ENCODE results near the gene LRP3. TPM values are rescaled to one million over a fixed set of nuclear protein-coding genes. Genes with fewer than 3 reads are reported as not detected.

Gene LRP3
- total RNA-seq, 1 experiment from 2014 or later = 29.0 TPM

DNA sequence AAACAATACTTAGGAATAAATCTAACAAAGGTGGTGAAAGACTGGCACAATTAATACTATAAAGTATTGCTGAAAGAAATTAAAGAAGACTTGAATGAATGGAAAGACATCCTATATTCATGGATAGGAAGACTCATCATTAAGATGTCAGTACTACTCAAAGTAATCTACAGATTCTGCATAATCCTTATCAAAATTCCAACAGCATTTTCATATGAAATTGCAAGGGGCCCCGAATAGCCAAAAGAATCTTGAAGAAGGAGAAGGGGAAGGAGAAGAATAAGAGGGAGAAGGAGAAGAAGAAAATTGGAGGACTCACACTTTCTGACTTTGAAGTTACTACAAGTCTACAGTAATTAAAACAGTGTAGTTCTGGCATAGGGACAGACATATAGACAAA lies 25.6 kb upstream of the LRP3 start:
- H3K9me2 ChIP-seq (ENCODE audit: insufficient read depth) = no peaks in the 10 kb centered on the region
- ATAC-seq (no peak), DNase-seq (ENCODE audit: low read depth, low spot score) (no peak)
- intact Hi-C loops (cut with micrococcal nuclease) = no loop called here
- no peak overlapping the region for H3K9ac ChIP-seq (ENCODE audit: low read length)
- no peaks in the 10 kb centered on the region for H3K27me3 ChIP-seq (ENCODE audit: insufficient read depth, low read length)
- no peaks in the 10 kb centered on the region for H3K9me3 ChIP-seq (ENCODE audit: control insufficient read depth in 1 of 2, insufficient read depth in 1 of 2, low read depth in 1 of 2, low read length in 2 of 2)
- no TSS peak for BruUV-seq (replicated peaks)
- peaks cover 11 to 23% of the 10 kb centered on the region in 2 experiments; a peak in 3 of 4 replicates for H3K4me1 ChIP-seq (ENCODE audit: control insufficient read depth in 1 of 2, insufficient read depth in 2 of 2, low read length in 2 of 2)
- ChIA-PET CTCF (interaction anchor here (2.7 kb wide), 1 partner anchor 16 kb away, joined by 11 read pairs; no protein-coding TSS in a partner anchor), POLR2A (no interaction called here), RAD21 (ENCODE audit: low non-redundant PET in 1 of 2, low total read pairs in 2 of 2, uncharacterized antibody in 2 of 2, unreplicated experiment in 2 of 2) (no interaction called here)
- H3K36me3 ChIP-seq (ENCODE audit: control insufficient read depth in 1 of 2, insufficient read depth in 2 of 2, low read length in 2 of 2) = no peaks in the 10 kb centered on the region
- H3K4me3 ChIP-seq (replicated peaks in 1 of 2; ENCODE audit: low read depth in 1 of 2, low read length in 2 of 2) = no peak overlapping the region
- no peak overlapping the region for H2AFZ ChIP-seq (ENCODE audit: low read depth, low read length, poor library complexity, severe bottlenecking)
- no peaks in the 10 kb centered on the region for H3K79me2 ChIP-seq (ENCODE audit: insufficient read depth, low read length)
- H3K27ac ChIP-seq (ENCODE audit: low read depth, low read length) = no peak overlapping the region
- TF ChIP-seq ZNF274 (IDR thresholded peaks at IDR 0.05; ENCODE audit: low read depth, low read length) (no peak), JUND (IDR thresholded peaks at IDR 0.05) (no peak), EZH2phosphoT487 (IDR thresholded peaks at IDR 0.05; ENCODE audit: borderline replicate concordance) (no peak), TCF7L2 (IDR thresholded peaks at IDR 0.05; ENCODE audit: borderline replicate concordance, extremely low read depth, insufficient read depth, insufficient read length) (no peak), RAD21 (IDR thresholded peaks at IDR 0.05; ENCODE audit: low read depth) (no peak), CBX3 (IDR thresholded peaks at IDR 0.05; ENCODE audit: low read depth) (no peak), POLR2A (IDR thresholded peaks at IDR 0.05; ENCODE audit: borderline replicate concordance, extremely low read depth, insufficient read depth, insufficient read length) (no peak)
- TF ChIP-seq, protein P1, sequence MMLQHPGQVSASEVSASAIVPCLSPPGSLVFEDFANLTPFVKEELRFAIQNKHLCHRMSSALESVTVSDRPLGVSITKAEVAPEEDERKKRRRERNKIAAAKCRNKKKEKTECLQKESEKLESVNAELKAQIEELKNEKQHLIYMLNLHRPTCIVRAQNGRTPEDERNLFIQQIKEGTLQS (IDR thresholded peaks at IDR 0.05) = no peak
- no peak overlapping the region for H3K4me2 ChIP-seq (ENCODE audit: low read length)
- no peaks in the 10 kb centered on the region for H4K20me1 ChIP-seq (ENCODE audit: insufficient read depth)

DNA sequence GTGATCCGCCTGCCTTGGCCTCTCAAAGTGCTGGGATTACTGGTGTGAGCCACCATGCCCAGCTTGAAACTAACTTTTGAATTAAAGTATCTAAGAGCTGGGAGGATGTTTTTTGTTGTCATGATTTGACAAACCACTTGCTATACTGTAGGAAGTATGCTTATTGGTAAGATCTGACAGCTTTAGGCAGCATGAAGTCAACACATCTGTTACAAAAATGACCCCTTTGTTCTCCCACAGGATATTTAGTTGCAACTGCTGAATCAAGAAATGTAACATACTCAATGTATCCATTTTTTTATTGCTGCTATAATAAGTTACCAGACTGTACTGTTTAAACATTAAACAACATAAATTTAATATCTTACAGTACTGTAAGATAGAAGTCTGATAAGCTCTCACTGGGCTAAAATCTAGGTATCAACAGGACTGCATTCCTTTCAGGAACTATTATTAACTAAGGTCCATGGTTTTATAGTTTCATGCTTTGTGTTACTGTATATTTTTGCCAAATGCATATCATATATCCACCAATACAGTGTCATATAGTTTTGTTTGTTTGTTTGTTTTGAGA lies 22.8 kb upstream of the LRP3 start:
- H3K9ac ChIP-seq (ENCODE audit: low read length) = no peak overlapping the region
- no peaks in the 10 kb centered on the region for H3K36me3 ChIP-seq (ENCODE audit: control insufficient read depth in 1 of 2, insufficient read depth in 2 of 2, low read length in 2 of 2)
- no peaks in the 10 kb centered on the region for H4K20me1 ChIP-seq (ENCODE audit: insufficient read depth)
- RAD21 ChIA-PET (ENCODE audit: low non-redundant PET in 1 of 2, low total read pairs in 2 of 2, uncharacterized antibody in 2 of 2, unreplicated experiment in 2 of 2) = no interaction called here
- no peak overlapping the region for H3K27ac ChIP-seq (ENCODE audit: low read depth, low read length)
- no peak for TF ChIP-seq SIN3A (IDR thresholded peaks at IDR 0.05; ENCODE audit: low read depth)
- TF ChIP-seq SP1 (IDR thresholded peaks at IDR 0.05; ENCODE audit: low read depth) = no peak
- TF ChIP-seq EGR1 (IDR thresholded peaks at IDR 0.05; ENCODE audit: low read depth) = no peak
- TF ChIP-seq REST (IDR thresholded peaks at IDR 0.05; ENCODE audit: low read depth) = no peak
- TF ChIP-seq EZH2phosphoT487 (IDR thresholded peaks at IDR 0.05; ENCODE audit: borderline replicate concordance) = no peak
- TF ChIP-seq SRF (IDR thresholded peaks at IDR 0.05; ENCODE audit: low read depth) = no peak
- H3K27me3 ChIP-seq (ENCODE audit: insufficient read depth, low read length) = no peaks in the 10 kb centered on the region
- H3K4me2 ChIP-seq (ENCODE audit: low read length) = peak overlapping the region; percentile 41; the same call in 1 of the 2 replicates
- intact Hi-C loops (cut with micrococcal nuclease) = loop anchor here (10.0 kb wide), 1 partner anchor 1183 kb away; no protein-coding TSS in a partner anchor
- H2AFZ ChIP-seq (ENCODE audit: low read depth, low read length, poor library complexity, severe bottlenecking) = no peak overlapping the region
- no TSS peak for BruUV-seq (replicated peaks)
- 0 out of 2 replicates have a peak, but pooled peaks cover 3% of the 10 kb centered on the region for H3K79me2 ChIP-seq (ENCODE audit: insufficient read depth, low read length)
- ATAC-seq = no peak
- no peaks in the 10 kb centered on the region for H3K9me3 ChIP-seq (ENCODE audit: control insufficient read depth in 1 of 2, insufficient read depth in 1 of 2, low read depth in 1 of 2, low read length in 2 of 2)
- no peak for DNase-seq (ENCODE audit: low read depth, low spot score)
- H3K4me1 ChIP-seq (ENCODE audit: control insufficient read depth in 1 of 2, insufficient read depth in 2 of 2, low read length in 2 of 2) = peaks cover 15 to 28% of the 10 kb centered on the region in 2 experiments; a peak in 3 of 4 replicates
- no peaks in the 10 kb centered on the region for H3K9me2 ChIP-seq (ENCODE audit: insufficient read depth)
- H3K4me3 ChIP-seq (replicated peaks in 1 of 2; ENCODE audit: low read depth in 1 of 2, low read length in 2 of 2) = no peak overlapping the region
- CTCF ChIA-PET = no interaction called here
- POLR2A ChIA-PET = no interaction called here

Measured in HCT116 (cell line).